ENCODE data around the gene CSRNP3. TPM values are rescaled to one million over a fixed set of nuclear protein-coding genes. Genes with fewer than 3 reads are reported as not detected.

CSRNP3 gene
- total RNA-seq, 1 donor from 2014 or later = 4.0 TPM

GRCh38 chr2:165436559-165436958 lies 32.9 kb upstream of the CSRNP3 start:
- intact Hi-C loops (cut with micrococcal nuclease) = no loop called here
- DNase-seq = no peak
- no peak for TF ChIP-seq CTCF (IDR thresholded peaks at IDR 0.05; ENCODE audit: borderline replicate concordance)
- no peak overlapping the region for H3K4me3 ChIP-seq
- no peaks in the 10 kb centered on the region for H3K36me3 ChIP-seq
- H3K27ac ChIP-seq (replicated peaks) = no peak overlapping the region
- H3K4me1 ChIP-seq = no peaks in the 10 kb centered on the region
- no peaks in the 10 kb centered on the region for H3K9me3 ChIP-seq (replicated peaks)
- H3K27me3 ChIP-seq (ENCODE audit: low read depth) = no peaks in the 10 kb centered on the region

DNA sequence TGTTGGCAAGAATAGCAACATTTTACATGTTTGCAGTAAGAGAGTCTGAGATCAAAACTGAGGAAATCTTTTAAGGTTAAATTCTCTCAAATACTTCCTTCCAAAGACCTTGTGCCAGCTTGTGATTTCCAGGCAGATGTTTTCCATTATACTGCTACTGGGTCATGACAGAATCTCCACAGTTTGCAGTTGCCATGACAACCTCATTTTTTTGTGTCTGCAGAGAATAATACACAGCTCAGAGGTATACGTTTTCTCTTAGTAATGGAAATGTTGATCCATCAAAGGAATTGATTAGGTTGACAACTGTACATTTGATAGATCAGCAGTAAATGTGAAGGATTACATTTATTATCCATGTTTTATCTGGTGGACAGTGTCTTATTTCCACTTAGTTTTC lies 29.1 kb upstream of the CSRNP3 start:
- Histone ChIP-seq H3K4me1 (no peaks in the 10 kb centered on the region), H3K9me3 (replicated peaks) (no peaks in the 10 kb centered on the region), H3K36me3 (no peaks in the 10 kb centered on the region), H3K4me3 (no peak overlapping the region), H3K27me3 (ENCODE audit: low read depth) (no peaks in the 10 kb centered on the region), H3K27ac (replicated peaks) (no peak overlapping the region)
- no peak for TF ChIP-seq CTCF (IDR thresholded peaks at IDR 0.05; ENCODE audit: borderline replicate concordance)
- no peak for DNase-seq
- intact Hi-C loops (cut with micrococcal nuclease) = no loop called here

- Histone ChIP-seq H3K4me3 (no peak overlapping the region), H3K27me3 (ENCODE audit: low read depth) (no peaks in the 10 kb centered on the region), H3K9me3 (replicated peaks) (no peaks in the 10 kb centered on the region), H3K36me3 (no peaks in the 10 kb centered on the region), H3K4me1 (no peaks in the 10 kb centered on the region), H3K27ac (replicated peaks) (no peak overlapping the region)
- no peak for TF ChIP-seq CTCF (IDR thresholded peaks at IDR 0.05; ENCODE audit: borderline replicate concordance)
- intact Hi-C loops (cut with micrococcal nuclease) = no loop called here
- no peak for DNase-seq
Measured at GRCh38 chr2:165443511-165443910, 26.0 kb upstream of the CSRNP3 start.

- intact Hi-C loops (cut with micrococcal nuclease) = no loop called here
- no peaks in the 10 kb centered on the region for H3K4me1 ChIP-seq
- DNase-seq = no peak
- no peak for TF ChIP-seq CTCF (IDR thresholded peaks at IDR 0.05; ENCODE audit: borderline replicate concordance)
- no peak overlapping the region for H3K27ac ChIP-seq (replicated peaks)
- no peaks in the 10 kb centered on the region for H3K9me3 ChIP-seq (replicated peaks)
- no peaks in the 10 kb centered on the region for H3K36me3 ChIP-seq
- no peak overlapping the region for H3K4me3 ChIP-seq
- H3K27me3 ChIP-seq (ENCODE audit: low read depth) = no peaks in the 10 kb centered on the region
Measured at GRCh38 chr2:165448406-165448805, 21.1 kb upstream of the CSRNP3 start.

GRCh38 chr2:165450156-165450555 lies 19.3 kb upstream of the CSRNP3 start:
- no peaks in the 10 kb centered on the region for H3K27me3 ChIP-seq (ENCODE audit: low read depth)
- no peak overlapping the region for H3K4me3 ChIP-seq
- H3K36me3 ChIP-seq = no peaks in the 10 kb centered on the region
- H3K27ac ChIP-seq (replicated peaks) = no peak overlapping the region
- no peaks in the 10 kb centered on the region for H3K9me3 ChIP-seq (replicated peaks)
- no peak for DNase-seq
- TF ChIP-seq CTCF (IDR thresholded peaks at IDR 0.05; ENCODE audit: borderline replicate concordance) = peak; percentile 22
- H3K4me1 ChIP-seq = no peaks in the 10 kb centered on the region
- intact Hi-C loops (cut with micrococcal nuclease) = no loop called here

GRCh38 chr2:165452327-165452726 lies 17.2 kb upstream of the CSRNP3 start:
- Histone ChIP-seq H3K4me3 (no peak overlapping the region), H3K27ac (replicated peaks) (no peak overlapping the region), H3K4me1 (no peaks in the 10 kb centered on the region), H3K9me3 (replicated peaks) (peaks cover 14% of the 10 kb centered on the region), H3K27me3 (ENCODE audit: low read depth) (no peaks in the 10 kb centered on the region), H3K36me3 (no peaks in the 10 kb centered on the region)
- no peak for DNase-seq
- intact Hi-C loops (cut with micrococcal nuclease) = no loop called here
- no peak for TF ChIP-seq CTCF (IDR thresholded peaks at IDR 0.05; ENCODE audit: borderline replicate concordance)
